ENCODE results near the gene MACROD2.

Gene MACROD2

DNA sequence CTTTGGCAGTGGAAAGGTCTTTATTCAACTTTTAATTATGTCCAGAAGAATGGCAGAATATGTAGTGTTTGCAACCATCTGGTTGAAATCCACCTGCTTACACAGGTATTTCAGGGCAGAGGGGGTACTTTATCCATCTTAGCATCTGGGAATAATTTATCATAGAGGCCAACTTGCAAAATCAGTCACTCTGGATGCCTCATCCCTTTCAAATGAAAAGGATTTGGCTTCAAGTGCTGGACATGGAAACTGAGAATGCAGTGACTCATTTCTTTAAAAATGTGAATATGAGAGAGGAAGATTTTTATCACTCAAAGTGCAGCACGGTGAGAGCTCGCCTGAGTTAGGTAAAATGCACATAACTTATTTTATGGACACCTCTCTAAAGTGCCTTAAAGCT, 1819.6 kb downstream of the MACROD2 start:
- DNase-seq (ENCODE audit: low read depth), result no peak

DNA sequence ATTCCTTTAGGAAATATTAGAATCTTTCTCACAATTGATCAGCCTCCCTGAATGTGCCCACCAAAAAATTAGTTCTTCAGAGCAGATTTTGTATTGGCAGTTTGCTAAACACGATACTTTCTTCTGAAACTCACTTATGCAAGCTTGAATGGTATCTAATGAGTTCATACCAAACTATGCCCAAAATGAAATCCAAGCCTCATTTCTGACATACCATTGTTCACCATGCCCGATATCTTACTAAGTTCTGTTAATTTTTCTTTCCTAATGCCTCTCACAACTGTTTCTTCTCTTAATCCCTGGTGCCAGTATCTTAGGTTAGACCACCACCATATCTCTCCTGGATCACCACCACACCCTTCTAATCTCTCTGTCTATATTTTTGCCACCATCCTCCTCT, 1822.0 kb downstream of the MACROD2 start:
- DNase-seq (ENCODE audit: low read depth), result no peak

DNA sequence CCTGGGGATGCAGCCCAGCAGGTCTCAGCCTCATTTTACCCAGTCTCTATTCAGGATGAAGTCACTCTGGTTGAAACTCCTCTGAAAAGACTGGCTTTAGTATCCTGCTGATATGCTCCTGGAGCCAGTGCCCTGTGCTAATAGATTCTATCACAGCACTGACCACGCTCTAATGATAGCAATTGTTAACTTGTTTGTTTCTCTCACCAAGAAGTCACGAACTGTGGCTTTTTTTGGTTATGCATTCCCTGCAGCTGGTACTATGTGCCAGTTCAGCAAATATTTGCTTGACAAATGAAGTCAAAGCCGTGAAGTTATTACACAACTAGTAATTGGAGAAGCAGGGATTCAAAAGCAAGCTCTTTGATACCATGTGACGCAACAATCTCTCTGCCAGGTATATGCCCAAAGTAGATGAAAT, 1823.3 kb downstream of the MACROD2 start:
- no peak for DNase-seq (ENCODE audit: low read depth)

DNA sequence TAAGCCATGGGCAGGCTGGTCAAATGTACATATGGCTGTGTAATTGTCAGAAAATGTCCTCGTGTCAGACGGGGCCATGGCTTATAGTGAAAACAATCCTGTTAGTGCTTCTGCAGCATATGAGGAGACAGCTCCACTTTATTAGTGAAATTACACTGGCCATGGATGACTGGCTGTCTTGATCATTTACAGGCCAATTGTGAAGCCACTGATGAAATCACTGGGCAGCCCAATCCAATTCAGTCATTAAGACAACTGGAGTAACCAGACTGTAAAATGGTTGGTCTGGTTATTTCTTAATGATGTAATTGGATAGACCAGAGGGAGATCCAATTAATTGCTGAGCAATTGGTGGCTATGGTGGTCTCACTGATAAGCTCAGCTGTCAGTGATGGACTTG, 1828.4 kb downstream of the MACROD2 start:
- DNase-seq (ENCODE audit: low read depth), result no peak

DNA sequence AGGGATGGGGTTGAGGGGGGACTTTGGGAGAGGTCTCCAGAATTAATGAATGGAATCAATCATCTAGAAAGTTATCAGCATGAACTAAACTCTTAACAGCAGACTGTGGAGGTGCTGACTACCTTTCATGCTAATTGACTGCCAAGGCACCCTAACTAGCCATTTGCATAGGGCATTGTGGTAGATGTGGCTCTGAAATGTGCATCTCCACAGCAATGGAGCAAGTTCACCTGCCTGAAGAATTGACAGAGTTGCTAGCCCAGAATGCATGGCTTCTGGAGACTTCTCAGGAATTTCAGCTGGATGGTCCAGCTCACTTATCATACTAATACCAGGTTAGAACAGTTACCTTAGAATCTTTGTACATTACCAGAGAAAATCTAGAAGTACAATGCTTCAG, 1832.3 kb downstream of the MACROD2 start:
- DNase-seq (ENCODE audit: low read depth), result no peak

DNA sequence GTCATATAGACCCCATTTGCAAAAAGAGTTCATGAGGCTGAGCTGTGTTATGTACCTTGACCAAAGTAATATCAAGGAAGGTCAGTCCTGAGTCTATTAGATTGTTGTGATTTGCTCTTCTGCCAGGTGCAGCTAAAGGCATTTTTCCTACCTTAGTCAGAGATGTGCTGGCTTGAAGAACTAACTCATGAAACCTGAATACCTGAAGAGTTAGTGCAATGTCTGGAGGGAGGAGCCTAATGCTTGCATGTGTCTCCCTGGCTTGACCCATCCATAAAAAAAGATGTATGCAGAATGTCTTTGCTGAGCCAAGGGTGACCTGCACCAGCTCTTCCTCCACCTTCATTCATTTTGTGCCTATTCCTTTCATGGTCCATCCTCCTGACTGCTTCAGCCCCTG, 1835.9 kb downstream of the MACROD2 start:
- no peak for DNase-seq (ENCODE audit: low read depth)

DNA sequence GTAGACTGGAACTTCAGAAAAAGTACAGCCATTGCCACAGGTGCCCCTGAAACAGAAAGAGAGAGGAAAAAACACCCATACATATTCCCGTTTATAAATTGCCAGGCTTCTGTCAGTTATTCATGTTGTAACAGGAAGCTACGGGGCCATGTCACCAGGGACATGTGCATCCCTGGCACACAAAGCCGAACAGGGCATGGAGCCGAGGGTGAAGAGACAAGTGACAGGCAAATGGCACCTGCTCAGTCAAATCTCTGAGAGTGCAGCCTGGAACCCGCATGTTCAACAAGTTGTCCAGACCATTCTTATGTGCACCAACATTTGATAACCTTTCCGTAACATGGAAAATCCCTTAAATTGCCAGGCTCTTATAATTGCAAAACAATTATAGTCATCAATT, 1837.2 kb downstream of the MACROD2 start:
- no peak for DNase-seq (ENCODE audit: low read depth)

DNA sequence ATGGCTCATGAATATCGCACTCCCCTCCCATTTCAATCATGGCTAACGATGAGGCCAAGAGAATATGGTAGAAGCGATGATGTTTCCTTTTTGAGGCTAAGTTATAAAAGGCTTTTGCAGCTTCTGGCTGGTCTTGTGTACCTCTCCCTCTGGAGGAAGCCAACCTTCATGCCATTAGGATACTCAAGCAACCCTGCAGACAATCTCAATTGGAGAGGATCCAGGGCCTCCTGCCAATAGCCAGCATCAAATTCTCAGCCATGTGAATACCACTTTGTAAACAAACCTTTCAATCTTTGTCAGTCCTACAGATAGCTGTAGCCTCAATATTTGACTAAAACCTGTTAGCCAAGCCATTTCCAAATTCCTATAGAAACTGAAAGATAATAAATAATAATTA, 1839.5 kb downstream of the MACROD2 start:
- no peak for DNase-seq (ENCODE audit: low read depth)

DNA sequence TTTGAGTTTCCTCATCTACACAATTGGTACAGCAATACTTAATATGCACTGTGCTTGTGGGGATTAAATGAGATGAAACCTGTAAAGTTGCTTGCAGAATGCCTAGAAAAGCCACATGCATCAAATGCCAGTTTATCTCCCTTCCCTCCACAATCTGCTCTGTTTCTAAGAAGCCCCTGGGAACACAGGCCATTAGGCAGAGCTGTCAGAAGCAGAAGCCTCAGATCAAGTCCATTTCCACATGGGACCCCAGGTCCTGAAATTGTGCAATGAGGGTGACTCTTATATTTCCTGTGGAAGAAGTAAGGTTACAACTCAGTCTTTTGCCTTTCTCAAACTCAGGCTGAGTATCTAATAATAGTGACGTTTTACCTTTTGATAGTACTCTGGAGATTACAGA, 1840.5 kb downstream of the MACROD2 start:
- no peak for DNase-seq (ENCODE audit: low read depth)

DNA sequence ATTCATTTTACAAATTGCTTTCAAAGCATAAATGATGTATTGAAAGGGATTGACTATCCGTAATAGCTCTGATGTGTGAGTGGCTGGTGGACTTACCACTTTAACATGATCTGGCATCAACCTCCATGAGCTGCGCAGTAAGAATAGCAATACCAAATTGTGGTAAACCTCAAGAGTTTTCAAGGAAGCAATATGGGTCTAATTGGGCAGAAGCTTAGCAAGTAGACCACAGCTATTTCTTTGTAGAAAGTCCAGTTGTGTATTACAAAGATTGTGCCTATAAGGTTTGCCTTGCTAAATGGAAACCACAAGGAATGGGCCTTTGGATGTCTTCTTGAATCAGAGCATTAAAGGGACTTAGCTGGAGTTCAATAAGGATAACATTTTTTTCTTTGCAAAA, 1841.3 kb downstream of the MACROD2 start:
- no peak for DNase-seq (ENCODE audit: low read depth)

DNA sequence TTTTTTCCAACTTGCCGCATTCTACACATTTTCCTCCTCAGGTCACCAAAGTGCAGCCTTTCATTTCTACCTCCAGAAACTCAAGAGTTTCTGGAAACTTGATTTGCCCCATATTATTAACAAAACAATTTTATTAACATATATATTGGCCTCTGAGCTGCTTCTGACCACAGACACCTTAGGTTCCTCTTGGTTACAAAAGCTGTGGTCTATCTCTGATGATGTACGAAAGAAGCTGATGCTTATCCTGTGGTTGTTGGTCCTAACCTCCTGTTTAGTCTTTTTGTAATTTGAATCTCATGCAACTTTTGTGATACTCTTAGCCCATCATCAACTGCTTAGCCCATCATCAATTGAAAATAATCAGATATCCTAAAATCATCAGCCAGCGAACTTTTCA, 1842.2 kb downstream of the MACROD2 start:
- no peak for DNase-seq (ENCODE audit: low read depth)

DNA sequence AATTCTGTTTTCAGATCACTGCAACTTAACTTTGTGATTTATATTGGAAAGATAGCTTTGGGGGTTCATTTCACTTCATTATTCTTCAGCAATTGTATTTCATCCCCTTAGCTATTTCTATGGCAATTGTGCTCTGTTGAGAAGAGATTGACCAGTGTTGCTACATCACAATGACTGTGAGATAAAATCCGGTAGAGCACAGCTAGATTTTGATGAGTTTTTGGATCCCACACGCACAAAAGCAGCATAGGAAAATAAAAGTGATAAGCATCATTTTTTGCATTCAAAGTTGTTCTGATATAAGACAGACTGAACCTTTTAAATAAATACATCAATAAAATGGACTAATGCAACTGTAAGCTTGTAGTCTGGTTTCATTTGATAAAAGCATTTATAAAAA, 1843.2 kb downstream of the MACROD2 start:
- no peak for DNase-seq (ENCODE audit: low read depth)

DNA sequence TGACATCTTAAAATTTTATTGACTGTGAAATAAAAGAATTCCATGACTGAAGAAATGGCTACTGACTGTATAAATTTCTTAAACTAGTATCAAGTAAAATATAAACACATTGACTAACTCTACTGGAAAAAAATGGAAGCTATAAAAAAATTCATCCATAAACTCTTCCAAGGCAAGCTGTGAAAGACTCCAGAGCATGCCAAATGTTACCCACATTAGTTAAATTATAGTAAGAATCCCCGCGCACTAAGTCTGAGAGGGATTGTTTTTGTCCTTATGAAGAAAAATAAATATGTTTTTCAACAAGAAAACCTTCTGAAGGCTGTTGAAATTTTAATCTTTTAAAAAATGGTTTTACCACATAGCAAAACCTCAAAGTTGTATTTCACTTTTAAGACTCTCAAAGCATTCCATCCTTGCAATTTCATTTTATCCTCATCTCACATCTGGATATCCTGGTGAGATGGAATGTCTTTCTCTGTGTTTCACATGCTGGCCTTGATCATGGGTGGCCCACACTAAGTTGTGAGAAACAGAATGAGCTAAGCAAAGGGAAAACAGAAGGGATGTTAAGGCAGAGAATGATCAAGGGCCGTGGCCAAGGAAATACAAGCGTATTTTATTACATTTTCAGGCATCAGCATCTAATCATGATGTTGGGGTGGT, 1845.5 kb downstream of the MACROD2 start:
- DNase-seq (ENCODE audit: low read depth), result no peak

DNA sequence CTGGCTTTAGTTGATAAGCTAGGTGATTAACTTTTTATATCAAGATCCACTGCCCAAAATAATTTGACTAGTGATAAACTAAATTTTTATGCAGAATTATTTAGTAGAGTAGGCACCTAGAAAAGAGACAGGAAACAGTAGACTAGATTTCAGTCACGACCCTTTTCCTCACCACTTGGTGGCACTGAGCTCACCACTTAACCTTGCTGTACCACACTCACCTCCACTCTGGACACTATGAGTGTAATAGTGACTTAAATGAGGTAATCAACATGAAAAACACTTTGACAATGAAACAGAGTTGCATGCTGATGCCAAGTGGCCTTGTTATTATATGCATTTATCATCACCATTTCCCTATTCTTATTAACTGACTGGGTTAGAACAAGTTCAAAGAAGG, 1847.6 kb downstream of the MACROD2 start:
- no peak for DNase-seq (ENCODE audit: low read depth)

DNA sequence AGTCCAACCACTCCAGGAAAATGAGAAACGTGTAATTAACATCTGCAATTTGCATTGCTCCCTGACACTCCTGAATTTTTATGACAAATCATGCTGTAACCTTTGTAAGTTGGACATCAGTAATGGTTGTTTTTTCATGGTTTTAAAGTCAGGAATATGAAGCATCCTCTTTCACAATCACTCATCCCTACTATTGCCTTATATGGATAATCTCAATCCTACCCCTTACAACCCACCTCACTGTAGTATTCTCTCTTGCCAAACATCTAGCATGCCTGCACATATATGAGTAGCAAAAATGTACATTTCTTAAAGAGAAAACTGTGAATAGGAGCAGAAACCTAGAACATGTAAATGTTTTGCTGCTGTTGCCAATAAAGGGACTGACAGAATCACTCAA, 1848.5 kb downstream of the MACROD2 start:
- DNase-seq (ENCODE audit: low read depth), result no peak

DNA sequence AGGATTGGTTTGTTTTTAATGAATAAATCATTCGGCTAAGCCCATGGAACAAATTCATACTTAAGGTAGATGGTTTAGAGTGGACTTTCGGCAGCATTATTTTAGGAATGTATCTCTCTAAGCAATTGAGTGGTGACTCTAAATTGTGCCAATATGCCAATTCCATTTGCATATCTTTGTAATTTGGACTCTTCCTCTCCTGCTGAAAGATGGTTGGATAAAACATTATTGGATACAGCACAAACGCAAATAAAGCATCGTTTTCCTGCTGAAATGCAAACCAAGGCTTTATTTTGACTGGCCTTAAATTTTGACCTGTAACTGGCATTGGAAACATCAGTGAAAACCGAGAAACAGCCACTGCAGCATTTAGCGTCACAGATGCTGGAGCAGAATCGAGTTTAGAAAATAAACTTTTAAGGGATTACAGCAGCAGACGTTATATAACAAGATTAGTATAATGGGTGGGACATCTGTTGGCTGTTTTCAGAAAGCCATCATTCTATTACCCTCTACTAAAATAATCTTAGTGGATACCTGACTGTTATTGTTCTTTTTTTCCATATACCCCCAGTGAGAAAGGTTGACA, 1852.0 kb downstream of the MACROD2 start:
- DNase-seq (ENCODE audit: low read depth), result no peak

DNA sequence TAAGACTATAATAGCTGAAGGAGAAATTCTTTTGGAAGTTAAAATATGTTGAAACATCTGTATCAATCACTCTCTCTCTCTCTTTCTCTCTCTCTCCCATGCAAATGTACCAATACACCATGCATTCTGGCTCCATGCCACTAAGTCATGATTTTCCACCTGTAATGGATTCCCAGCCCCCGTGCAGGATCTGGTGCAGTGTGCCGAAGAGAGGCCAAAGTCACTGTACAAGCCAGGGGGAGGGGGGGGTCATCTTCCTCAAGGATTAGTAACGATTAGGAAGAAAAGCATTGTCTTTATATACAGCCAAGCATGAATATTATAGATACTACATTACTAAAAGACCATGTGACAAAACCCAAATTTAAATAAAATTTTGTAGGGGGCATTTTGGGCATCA, 1852.8 kb downstream of the MACROD2 start:
- DNase-seq (ENCODE audit: low read depth), result no peak

DNA sequence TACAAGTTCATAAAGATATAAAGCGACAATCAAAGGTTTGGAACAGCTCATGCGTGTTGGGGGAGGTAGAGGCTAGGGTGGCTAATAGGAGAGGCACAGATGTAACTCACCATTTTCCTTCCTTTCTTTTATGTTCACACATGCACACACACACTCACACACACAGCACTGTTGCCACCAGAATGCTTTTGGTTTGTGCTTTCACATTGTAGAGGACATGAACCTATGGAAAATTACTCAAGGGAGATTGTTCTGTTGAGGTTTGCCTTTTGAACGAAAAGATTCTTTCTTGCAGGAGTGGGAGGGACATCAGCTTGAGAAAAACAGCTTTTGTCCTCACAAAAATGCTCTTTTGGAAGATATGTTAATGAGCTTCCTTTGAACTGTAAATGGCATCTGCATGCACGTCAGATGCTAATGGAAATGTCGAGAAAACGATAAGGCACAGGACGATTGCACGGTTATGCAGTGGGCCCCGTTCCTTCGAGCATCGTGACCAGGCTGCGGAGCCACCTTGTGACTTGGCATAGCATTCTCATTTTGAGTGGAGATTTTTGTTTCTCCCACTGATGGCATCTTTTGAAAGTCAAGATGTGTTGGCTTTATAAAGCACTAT, 1853.8 kb downstream of the MACROD2 start:
- DNase-seq (ENCODE audit: low read depth), result no peak

DNA sequence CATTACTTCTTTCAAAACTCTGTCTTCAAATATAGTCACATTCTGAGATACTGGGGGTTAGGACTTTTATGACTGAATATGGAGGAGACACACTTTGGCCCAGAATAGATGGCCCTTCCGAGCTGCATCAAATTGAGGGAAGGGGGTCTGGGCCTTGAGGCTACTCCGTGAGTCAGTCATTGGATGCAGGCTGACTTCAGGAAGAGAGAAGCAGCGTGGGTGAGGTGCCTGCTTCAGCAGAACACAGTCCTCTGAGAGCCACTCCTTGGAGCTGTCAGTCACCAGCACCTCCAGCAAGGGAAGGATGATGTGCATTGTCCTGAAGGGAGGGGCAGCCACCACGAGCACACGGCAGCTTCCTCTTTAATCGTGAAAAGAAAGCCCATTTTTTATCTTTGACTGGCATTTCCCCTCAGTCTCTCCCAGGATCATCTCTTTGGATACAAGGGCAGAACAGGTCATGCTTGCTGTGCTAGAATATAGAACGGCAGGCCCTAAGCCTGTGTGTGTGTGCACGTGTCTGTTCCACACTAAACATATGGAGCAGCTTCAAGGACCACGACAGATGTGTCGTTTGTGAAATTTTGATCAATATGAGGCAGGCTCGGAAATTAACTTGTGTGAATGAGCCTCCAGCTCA, 1856.4 kb downstream of the MACROD2 start:
- no peak for DNase-seq (ENCODE audit: low read depth)

DNA sequence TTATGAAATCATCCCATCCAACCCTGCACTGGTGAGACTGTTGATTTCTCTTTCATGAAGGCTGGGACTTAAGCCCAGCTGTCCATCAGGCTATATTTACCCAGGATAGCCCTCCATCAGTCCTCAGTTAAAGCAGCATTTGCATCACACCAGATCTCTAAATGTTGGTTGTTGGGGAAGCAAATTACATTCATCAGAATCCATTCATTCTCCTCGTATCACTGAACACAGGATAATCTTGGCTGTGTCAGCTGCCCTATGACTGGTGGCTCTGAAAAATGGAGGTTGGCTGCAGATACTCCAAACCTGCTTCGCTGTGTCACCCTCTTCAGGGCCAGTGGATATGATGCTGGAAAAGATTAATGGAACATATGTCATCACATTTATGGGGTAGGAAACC, 1859.6 kb downstream of the MACROD2 start:
- no peak for DNase-seq (ENCODE audit: low read depth)

DNA sequence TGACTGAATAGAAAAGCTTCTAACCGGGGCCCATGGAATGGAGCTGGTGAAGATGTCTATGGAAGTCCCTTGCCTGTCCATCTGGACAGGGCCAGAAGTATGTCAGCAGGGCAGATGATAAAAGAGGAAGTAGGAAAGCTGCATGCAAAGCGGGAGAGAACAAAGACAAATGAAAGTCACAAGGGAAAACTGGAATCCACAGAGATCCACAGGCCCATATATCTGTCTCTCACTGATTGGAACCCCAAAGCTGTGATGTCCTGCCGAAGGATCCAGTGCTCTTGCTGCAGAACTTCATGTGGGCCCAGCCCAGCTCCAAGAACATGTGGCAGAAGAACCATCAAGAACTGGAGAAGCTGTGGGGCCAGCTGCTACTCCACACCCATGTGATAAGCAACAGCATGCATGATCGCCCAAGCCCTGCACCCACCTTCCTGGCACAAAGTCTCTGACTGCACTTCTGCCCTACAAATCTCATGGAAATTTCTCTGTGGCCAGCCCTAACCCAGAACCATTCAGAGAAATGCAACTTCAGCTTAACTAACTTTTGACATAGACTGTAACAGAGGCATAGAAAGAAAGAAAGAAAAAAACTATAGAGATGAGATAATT, 1862.0 kb downstream of the MACROD2 start:
- DNase-seq (ENCODE audit: low read depth), result no peak

DNA sequence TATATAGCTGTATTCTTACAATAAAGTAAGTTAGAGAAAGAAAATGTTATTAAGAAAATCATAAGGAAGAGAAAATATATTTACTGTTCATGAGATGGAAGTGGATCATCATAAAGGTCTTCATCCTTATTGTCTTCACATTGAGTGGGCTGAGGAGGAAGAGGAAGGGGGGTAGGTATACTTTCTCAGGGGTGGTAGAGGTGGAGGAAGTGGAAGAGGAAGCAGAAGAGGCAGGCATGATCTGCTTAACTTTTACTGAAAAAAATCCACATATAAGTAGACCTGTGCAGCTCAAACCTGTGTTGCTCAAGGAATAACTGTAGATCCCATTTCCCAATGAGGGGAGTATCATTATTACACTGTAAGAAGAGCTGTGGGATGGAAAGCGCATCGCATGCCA, 1863.7 kb downstream of the MACROD2 start:
- no peak for DNase-seq (ENCODE audit: low read depth)

DNA sequence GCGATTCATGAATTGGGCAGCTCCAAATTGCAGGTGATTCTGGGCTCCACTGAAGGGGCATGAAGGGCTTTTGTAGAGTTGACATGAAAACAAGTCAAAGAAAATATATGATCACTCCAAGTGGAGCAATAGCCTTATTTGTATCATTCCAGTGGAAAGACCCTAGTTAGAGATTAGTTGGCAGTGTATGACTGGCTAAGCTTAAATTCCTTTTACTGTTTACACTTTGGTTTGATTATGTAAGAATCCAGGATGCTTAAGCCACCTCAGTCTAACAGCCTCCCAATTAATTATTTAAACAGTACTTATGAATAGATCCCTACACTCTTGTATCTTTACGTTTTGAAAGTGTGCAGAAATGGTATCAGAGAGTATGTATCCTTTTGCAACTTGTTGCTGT, 1865.5 kb downstream of the MACROD2 start:
- DNase-seq (ENCODE audit: low read depth), result no peak

Data from stimulated activated CD8-positive, alpha-beta memory T cell treated with anti-CD3 and anti-CD28 coated beads, Interleukin-12 subunit alpha, Interleukin-12 subunit beta, amount 100 ng/mL, for 1 hour (primary cell).